HG02571 (cell line): Measurements from ENCODE around the gene SIK3.

Source experiments
- ATAC-seq: cut with Tn5 transposase; IDR thresholded peaks from one replicate; pipeline ENCODE4 v1.9.1; 2021; ENCODE audit warnings: mild to moderate bottlenecking, moderate library complexity; ENCODE audit not compliant: unreplicated experiment

SIK3 gene

DNA sequence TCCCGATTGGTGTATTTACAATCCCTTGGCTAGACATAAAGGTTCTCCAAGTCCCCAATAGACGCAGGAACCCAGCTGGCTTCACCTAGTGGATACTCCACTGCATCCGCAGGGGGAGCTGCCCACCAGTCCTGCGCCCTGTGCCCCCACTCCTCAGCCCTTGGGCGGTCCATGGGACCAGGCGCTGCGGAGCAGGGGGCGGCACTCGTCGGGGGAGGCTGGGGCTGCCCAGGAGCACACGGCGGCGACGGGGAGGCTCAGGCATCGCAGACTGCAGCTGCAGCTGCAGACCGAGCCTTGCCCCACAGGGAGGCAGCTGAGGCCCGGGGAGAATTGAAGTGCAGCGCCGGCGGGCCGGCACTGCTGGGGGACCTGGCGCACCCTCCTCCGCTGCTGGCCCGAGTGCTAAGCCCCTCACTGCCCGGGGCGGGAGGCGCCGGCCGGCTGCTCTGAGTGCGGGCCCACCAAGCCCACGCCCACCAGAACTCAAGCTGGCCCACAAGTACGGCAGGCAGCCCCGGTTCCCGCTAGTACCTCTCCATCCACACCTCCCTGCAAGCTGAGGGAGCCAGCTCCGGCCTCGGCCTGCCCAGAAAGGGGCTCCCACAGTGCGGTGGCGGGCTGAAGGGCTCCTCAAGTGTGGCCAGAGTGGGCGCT lies 12.2 kb upstream of the SIK3 start:
- no peak for ATAC-seq

- no peak for ATAC-seq
Measured at GRCh38 chr11:117107701-117108590, 9.7 kb upstream of the SIK3 start.

DNA sequence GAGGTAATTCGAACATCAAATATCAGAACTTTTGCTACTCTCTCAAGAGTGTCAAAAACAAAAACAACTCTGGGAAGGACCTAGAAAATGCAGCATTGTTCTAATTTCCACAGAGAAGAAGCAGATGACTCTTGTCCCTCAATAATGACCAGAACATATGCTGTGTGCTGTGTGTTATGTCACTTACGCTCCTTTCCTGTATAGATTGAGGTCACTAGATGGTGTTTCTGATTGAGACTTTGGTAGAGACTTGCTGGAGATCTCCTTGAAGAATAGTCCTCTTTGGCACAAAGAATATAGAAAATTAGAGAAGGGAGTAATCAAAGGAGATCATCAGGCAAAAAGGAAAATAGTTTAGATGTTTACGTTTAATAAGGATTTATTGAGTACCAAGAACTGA lies 2.3 kb upstream of the SIK3 start:
- no peak for ATAC-seq

- no peak for ATAC-seq
Measured at GRCh38 chr11:117099696-117100095, 1.5 kb upstream of the SIK3 start.

GRCh38 chr11:117097389-117098268 lies 599 bp downstream of the SIK3 start:
- ATAC-seq = peak; percentile 24

- no peak for ATAC-seq
Measured at GRCh38 chr11:117097014-117097388, 1.2 kb downstream of the SIK3 start.

- peak; percentile 42 for ATAC-seq
Measured at GRCh38 chr11:117096201-117096991, 1.8 kb downstream of the SIK3 start.

DNA sequence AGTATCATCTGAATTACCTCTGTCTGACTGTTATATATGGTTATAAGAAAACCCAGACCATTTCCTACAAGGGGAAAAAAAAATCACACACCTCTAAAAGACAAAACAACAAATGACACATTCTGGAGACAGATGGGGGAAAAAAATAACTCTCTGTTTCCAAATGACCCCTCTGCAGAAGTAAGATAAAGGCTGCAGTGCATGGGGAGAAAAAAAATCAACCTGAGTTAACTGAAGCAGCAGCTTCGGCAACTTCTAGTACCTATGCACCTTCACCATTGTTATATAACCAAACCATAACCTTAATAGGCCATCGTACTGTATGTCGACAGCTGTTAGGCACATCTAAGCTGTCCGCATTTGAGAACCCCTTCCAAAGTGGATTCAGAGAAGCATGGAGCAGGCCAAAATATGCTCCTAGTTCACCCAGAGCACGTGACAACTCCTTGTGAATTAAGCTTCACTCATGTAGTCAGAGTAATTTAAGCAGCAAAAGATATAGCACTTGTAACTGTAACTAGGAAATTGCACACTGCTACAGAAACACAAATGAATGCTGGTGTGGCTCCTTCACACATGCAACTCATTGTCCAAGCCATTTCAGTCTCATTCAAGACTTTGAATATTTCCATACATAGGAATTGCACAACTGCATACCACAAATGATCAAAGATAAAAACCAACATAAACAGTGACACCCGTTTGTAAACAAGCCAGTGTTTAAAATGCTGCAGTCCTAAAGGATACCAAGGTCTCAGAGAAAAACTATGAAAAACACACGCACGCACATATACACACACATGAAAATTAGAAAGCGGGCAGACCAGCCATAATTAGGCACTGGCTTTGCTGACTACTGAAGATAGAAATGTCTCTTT lies 2.7 kb downstream of the SIK3 start:
- no peak for ATAC-seq

- no peak for ATAC-seq
Measured at GRCh38 chr11:117094776-117095175, 3.5 kb downstream of the SIK3 start.

DNA sequence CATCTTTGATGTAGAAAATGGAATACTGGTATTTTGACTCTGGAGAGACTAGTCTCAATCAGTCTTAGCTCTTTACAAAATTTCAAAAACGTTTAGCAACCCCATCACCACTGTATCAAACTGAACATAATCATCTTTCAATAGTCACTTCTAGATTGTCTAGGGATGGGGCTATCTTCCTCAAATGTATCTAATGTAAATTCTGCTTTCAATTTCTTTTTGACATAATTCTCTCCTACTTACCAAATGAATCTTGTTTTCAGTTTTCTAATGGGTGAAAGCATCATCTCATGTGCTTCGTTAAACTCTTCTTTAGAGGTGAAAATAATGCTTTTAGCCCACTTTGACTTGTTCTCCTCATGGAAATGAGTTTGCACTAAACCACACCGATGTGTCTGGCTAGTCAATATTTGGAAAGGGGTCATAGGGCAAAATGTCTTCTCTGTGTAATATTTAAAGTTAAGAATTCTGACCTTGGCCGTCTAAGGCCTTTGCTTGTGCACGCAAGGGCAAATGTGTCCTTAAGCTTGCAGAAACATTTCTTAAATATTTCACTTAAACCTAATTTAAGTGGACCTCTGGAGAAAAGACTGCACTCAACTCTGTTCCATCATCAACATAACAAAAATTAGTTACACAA lies 5.2 kb downstream of the SIK3 start:
- no peak for ATAC-seq

DNA sequence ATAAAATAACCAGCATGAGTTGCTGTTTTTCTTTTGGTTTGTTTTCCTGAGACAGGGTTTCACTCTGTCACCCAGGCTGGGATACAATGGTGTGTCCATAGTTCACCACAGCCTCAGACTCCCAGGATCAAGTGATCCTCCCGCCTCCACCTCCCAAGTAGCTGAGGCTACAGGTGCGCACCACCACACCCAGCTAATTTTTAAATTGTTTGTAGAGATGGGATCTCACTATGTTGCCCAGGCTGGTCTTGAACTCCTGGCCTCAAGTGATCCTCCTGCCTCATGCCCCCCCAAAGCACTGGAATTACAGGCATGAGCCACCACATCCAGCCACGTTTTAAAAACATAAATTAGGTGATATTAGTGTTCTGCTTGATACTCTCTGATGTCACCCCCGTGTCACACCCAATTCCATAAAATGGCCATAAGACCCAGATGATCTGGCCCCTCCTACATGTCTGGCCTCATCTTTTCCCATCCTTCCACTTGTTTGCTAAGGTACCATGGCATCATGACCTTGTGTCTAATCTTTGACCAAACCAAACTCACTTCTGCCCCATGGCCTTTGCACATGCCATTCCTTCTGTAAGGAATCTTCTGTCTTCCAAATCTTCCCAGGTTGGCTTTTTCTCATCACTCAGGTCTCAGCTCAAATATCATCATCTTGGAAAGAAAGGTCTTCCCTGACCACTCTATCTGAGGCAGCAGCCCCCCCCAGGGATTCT lies 6.3 kb downstream of the SIK3 start:
- no peak for ATAC-seq

GRCh38 chr11:117090111-117090706 lies 8.0 kb downstream of the SIK3 start:
- ATAC-seq = no peak

- ATAC-seq = no peak
Measured at GRCh38 chr11:117089685-117090084, 8.5 kb downstream of the SIK3 start.

DNA sequence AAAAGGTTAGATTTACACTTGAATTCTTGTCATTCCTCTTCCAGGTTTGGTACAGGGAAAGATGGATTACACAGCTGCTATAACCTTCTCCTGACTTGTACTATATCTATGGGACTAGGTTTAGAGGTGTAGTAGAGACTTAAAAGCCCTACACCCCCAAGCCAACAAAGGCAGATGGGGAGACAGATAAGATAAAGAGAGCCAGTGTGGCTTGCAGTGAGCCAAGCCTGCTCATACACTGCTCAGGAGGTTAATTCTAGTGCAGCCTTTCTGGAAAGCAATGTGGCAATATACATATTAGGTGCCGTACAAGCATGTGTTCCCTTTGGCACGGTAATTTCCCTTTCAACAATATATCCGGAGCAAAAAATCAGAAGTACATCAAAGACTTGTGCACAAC lies 10.8 kb downstream of the SIK3 start:
- ATAC-seq = no peak

GRCh38 chr11:117084992-117085391 lies 13.2 kb downstream of the SIK3 start:
- ATAC-seq = no peak

GRCh38 chr11:117083011-117083935 lies 15.0 kb downstream of the SIK3 start:
- no peak for ATAC-seq

DNA sequence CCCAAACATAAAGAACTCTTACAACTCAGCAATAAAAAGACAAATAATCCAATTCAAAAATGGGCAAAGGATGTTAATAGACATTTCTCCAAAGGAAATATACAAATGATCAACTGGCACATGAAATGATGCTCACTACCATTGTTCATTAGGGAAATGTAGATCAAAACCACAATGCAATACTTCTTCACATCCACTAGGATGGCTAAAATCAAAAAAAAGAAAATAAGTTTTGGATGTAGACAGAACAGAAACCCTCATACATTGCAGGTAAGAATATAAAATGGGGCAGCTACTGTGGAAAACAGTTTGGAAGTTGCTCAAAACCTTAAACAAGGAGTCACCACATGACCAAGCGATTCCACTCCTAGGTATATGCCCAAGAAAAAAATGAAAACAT lies 16.3 kb downstream of the SIK3 start:
- no peak for ATAC-seq
